Upper lobe of left lung (tissue), 6 donors: ENCODE measurements around the gene SND1. TPM values are rescaled to one million over a fixed set of nuclear protein-coding genes. Genes with fewer than 3 reads are reported as not detected.

Experiments
- ATAC-seq, 2 donors: fragments of 200-7000 bp; cut with Tn5 transposase; one replicate each; pipeline ENCODE4 v1.9.1; 2022; ENCODE audit warnings: mild to moderate bottlenecking in 2 of 2, moderate library complexity in 2 of 2; ENCODE audit not compliant: low FRiP score in 2 of 2
- DNase-seq, 2 donors: peaks; one replicate each; pipeline ENCODE4 v3.0.0-alpha.2; 2019 to 2020
- H3K27ac ChIP-seq, 4 donors: fragments of 200-600 bp; sonication (generic); one replicate each; pipeline ENCODE4 v1.5.1; 2016 to 2019
- H3K27me3 ChIP-seq, 4 donors: fragments of 200-600 bp; sonication (generic); one replicate each; pipeline ENCODE4 v1.5.1; 2017 to 2019
- H3K36me3 ChIP-seq, 4 donors: fragments of 200-600 bp; sonication (generic); one replicate each; pipeline ENCODE4 v1.5.1; 2016 to 2019
- H3K4me1 ChIP-seq, 4 donors: fragments of 200-600 bp; sonication (generic); one replicate each; pipeline ENCODE4 v1.5.1; 2018 to 2019
- H3K4me3 ChIP-seq, 4 donors: fragments of 200-600 bp; sonication (generic); one replicate each; pipeline ENCODE4 v1.5.1; 2017 to 2019; ENCODE audit warnings: mild to moderate bottlenecking in 2 of 4, moderate library complexity in 1 of 4
- H3K9me3 ChIP-seq, 4 donors: fragments of 200-600 bp; sonication (generic); one replicate each; pipeline ENCODE4 v1.5.1; 2018 to 2019
- EP300 ChIP-seq, 4 donors: sonication (generic); formaldehyde crosslinking; IDR thresholded peaks; one replicate each; pipeline ENCODE4 v1.5.1; 2017; ENCODE audit warnings: antibody characterized with exemption in 4 of 4, control low read depth in 2 of 4
- POLR2A ChIP-seq, 4 donors: fragments of 450-650 bp; IDR thresholded peaks; one replicate each; pipeline ENCODE4 v1.5.1; 2016 to 2017; ENCODE audit warnings: antibody characterized with exemption in 4 of 4, mild to moderate bottlenecking in 2 of 4
- POLR2AphosphoS5 ChIP-seq, 2 donors: sonication (generic); formaldehyde crosslinking; IDR thresholded peaks; one replicate each; pipeline ENCODE4 v1.5.1; 2017; ENCODE audit warnings: antibody characterized with exemption in 2 of 2
- WGBS, 2 donors: methylation state at CpG; one replicate each; pipeline ENCODE4 v1.1.5; 2017 to 2018; 5-methylcytosine and 5-hydroxymethylcytosine counted together
- total RNA-seq, 6 donors: library from RNA; depleted of rRNA in 4 of 6; stranded (reverse); fragments of >200 nt in 4 of 6; gene quantifications; one replicate each; pipeline versions ENCODE4 v1.1.0 to v1.2.1, GENCODE V29; 2016 to 2021
- TF ChIP-seq, protein P1 (sequence below), 6 experiments: fragments of 450-650 bp in 4 of 6; fragments of 200-600 bp in 2 of 6; sonication (generic) in 2 of 6; IDR thresholded peaks; one replicate each; pipeline ENCODE4 v1.5.1; 2016 to 2019; ENCODE audit warnings: antibody characterized with exemption in 6 of 6
- donor health status: DM: no; HTN: no; CAD: no; lungs with moderate emphysema.
- donor health status: DM: no; HTN: yes; CAD: no; lungs with severe emphysema.

Gene SND1
- total RNA-seq, 6 donors from 2014 or later: 107 to 167 (median 121) TPM

DNA sequence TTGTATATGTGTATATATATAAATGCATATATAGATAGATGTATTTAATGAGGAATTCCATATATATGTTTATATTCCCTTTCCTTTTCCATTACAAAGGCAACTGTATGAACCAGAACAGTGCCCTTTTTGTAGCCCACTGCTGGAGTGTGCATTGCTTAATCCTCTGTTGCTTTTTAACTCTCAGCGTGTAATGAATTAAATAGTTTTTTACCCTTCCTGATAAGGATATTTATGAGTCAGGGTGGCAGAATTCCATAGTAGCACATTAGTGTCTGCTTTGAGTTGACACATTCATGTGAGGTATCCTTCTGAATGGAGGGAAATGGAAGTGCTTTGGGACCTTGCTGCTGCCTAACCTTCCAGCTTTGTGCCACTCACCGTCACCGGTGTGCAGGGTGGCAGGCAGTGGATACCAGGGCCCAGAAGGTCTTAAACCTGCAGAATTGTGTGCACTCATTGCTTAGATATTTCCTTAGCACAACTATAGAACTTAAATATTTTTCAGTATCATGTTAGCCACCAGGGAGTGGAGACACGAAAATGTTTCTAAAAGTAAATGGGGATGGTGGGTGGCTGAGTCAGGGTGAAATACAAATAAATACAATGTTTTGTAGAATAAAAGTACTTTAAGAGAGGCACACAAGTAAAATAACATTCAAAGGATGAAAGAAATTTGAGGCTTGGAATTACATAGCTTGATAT lies 117.9 kb downstream of the SND1 start:
- TF ChIP-seq, protein P1, sequence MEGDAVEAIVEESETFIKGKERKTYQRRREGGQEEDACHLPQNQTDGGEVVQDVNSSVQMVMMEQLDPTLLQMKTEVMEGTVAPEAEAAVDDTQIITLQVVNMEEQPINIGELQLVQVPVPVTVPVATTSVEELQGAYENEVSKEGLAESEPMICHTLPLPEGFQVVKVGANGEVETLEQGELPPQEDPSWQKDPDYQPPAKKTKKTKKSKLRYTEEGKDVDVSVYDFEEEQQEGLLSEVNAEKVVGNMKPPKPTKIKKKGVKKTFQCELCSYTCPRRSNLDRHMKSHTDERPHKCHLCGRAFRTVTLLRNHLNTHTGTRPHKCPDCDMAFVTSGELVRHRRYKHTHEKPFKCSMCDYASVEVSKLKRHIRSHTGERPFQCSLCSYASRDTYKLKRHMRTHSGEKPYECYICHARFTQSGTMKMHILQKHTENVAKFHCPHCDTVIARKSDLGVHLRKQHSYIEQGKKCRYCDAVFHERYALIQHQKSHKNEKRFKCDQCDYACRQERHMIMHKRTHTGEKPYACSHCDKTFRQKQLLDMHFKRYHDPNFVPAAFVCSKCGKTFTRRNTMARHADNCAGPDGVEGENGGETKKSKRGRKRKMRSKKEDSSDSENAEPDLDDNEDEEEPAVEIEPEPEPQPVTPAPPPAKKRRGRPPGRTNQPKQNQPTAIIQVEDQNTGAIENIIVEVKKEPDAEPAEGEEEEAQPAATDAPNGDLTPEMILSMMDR (IDR thresholded peaks at IDR 0.05): no peak
- TF ChIP-seq POLR2AphosphoS5 (IDR thresholded peaks at IDR 0.05) (no peak), EP300 (IDR thresholded peaks at IDR 0.05) (no peak), POLR2A (IDR thresholded peaks at IDR 0.05) (no peak)
- H3K27me3 ChIP-seq: no peaks in the 10 kb centered on the region
- H3K36me3 ChIP-seq: no peaks in the 10 kb centered on the region
- H3K27ac ChIP-seq: no peak overlapping the region
- DNase-seq (no peak), ATAC-seq (no peak)
- H3K4me3 ChIP-seq: no peak overlapping the region
- H3K4me1 ChIP-seq: peaks cover 0 to 6% (median 2%) of the 10 kb centered on the region in 4 donors
- WGBS, 2 donors: 83 to 87% methylated on average over 4 of the region's 4 CpGs
- no peaks in the 10 kb centered on the region for H3K9me3 ChIP-seq

DNA sequence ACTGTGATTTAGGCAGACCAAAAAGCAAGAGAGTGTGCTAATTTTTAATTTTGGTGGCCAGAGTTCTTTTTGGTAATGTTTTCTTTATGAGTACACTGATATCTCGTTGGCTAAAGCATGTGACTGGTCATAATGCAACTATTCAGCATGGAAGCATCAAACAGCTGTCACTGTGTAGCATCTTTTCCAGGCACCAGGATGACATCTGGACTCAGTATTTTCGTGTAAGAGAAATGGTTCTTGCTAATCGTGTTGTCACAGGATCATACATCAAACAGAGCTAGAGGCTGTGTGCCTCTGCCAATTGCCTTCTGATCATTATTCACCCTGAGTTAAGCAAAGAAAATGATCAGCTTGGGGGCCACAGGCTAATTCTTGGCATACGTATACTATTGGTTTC lies 118.9 kb downstream of the SND1 start:
- Histone ChIP-seq H3K4me3 (no peak overlapping the region), H3K36me3 (no peaks in the 10 kb centered on the region), H3K9me3 (no peaks in the 10 kb centered on the region), H3K27ac (no peak overlapping the region), H3K27me3 (no peaks in the 10 kb centered on the region), H3K4me1 (peaks cover 0 to 6% (median 2%) of the 10 kb centered on the region in 4 donors)
- 83 to 86% methylated on average over 4 of the region's 4 CpGs for WGBS, 2 donors
- ATAC-seq (no peak), DNase-seq (no peak)
- TF ChIP-seq EP300 (IDR thresholded peaks at IDR 0.05) (no peak), POLR2A (IDR thresholded peaks at IDR 0.05) (no peak), POLR2AphosphoS5 (IDR thresholded peaks at IDR 0.05) (no peak)
- TF ChIP-seq, protein P1 (IDR thresholded peaks at IDR 0.05): no peak

DNA sequence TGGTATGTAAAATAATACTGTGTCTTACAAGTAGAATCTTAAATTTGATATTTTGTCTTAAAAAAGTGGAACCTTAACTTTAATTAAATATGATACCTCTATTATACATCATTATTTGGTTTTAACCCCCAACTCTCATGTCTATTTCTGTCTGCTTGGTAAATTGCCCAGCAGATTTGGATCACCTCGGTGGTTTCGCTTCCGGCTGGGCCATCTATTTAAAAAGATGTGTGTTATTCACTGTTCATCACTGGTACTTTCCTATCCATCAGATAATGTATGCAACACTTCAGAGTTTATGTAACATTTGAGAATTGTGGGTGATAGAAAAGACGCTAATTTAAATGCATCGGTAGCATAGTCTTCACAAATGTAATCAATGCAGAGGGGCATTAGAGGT lies 119.7 kb downstream of the SND1 start:
- Histone ChIP-seq H3K27me3 (no peaks in the 10 kb centered on the region), H3K27ac (no peak overlapping the region), H3K9me3 (no peaks in the 10 kb centered on the region), H3K4me3 (no peak overlapping the region), H3K36me3 (no peaks in the 10 kb centered on the region), H3K4me1 (peaks cover 0 to 5% (median 2%) of the 10 kb centered on the region in 4 donors)
- TF ChIP-seq POLR2AphosphoS5 (IDR thresholded peaks at IDR 0.05): no peak
- TF ChIP-seq EP300 (IDR thresholded peaks at IDR 0.05): no peak
- TF ChIP-seq, protein P1 (IDR thresholded peaks at IDR 0.05): no peak
- TF ChIP-seq POLR2A (IDR thresholded peaks at IDR 0.05): no peak
- ATAC-seq (no peak), DNase-seq (no peak)
- WGBS, 2 donors: 82 to 91% methylated on average over 5 of the region's 5 CpGs

GRCh38 chr7:127776776-127777386 lies 124.9 kb downstream of the SND1 start:
- Histone ChIP-seq H3K4me3 (no peak overlapping the region), H3K36me3 (no peaks in the 10 kb centered on the region), H3K9me3 (no peaks in the 10 kb centered on the region), H3K27ac (no peak overlapping the region), H3K27me3 (no peaks in the 10 kb centered on the region), H3K4me1 (peaks cover 0 to 11% (median 0%) of the 10 kb centered on the region in 4 donors)
- peak in 1 of 2 donors; percentile 26 for ATAC-seq
- TF ChIP-seq, protein P1 (IDR thresholded peaks at IDR 0.05): no peak
- no peak for TF ChIP-seq POLR2A (IDR thresholded peaks at IDR 0.05)
- no peak for TF ChIP-seq POLR2AphosphoS5 (IDR thresholded peaks at IDR 0.05)
- no peak for TF ChIP-seq EP300 (IDR thresholded peaks at IDR 0.05)
- no peak for DNase-seq
- WGBS, 2 donors: 78 to 85% methylated on average over 1 of the region's 1 CpG
